Activated CD4-positive, alpha-beta T cell treated with anti-CD3 and anti-CD28 coated beads, Interleukin-2, Interleukin-6, amounts not matched to agents 100 ng/mL and 50 ng/mL, durations not matched to agents 16 hours and 8 hours (primary cell): ENCODE results near the gene DCANP1.
"Not testable (repeated sequence)": the region's sequence is repeated elsewhere in the genome, so short reads cannot be mapped to it uniquely, and the experiment has no call there.

Experiments used
- DNase-seq: peaks from one replicate; pipeline ENCODE4 v3.0.0-alpha.2; 2020

The DCANP1 gene, protein sequence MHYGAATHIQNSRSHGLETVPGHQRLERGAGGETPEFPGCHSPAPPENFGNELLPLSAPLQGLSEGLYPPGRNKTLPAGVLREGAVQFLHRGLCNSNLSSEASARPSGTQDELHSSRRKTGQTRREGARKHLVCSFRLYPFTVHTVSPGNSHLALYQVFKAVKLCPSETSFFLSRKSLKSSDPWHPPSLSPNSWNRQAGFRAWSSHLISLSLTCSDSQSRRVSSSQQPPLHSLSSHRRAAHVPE

DNA sequence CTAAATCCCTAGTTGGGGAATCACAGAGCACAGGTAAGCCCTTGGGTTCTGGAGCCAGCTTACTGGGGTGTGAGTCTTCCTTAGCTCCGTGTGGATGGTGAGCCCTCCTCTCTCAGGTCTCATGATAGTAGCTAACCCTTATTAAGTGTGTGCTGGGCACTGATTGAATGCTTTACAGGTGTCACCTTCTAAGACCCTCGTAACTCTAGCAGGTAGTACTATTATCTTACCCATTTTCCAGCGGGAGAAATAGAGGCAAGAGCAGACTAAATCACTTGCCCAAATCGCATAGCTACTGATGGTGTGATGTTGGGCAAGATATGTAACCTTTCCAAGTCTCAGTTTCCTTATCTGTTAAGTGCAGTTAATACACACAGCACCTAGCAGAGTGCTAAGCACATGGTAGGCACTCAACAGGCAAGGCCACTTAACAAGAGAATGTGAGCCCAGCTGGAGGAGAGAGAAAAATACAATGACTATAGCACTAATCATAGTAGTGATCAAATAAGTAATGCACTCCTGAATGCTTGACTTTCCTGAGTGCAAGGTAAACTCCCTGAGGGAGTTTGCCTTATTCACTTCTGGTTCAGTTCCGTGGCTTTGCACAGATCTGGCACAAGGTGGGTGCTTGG lies at the start of gene DCANP1:
DCANP1 (minus strand) TSS at position 51 of the 632 bp plus-strand sequence. CDS start 240 bp downstream, outside the sequence.
- no peak for DNase-seq

DNA sequence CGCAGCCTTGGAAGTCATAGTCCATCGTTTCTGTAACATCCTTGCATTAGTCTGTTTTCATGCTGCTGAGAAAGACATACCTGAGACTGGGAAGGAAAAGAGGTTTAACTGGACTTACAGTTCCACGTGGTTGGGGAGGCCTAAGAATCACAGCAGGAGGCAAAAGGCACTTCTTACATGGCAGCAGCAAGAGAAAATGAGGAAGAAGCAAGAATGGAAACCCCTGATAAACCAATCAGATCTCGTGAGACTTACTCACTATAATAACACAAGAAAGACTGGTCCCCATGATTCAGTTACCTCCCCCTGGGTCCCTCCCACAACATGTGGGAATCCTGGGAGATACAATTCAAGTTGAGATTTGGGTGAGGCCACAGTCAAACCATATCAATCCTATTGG lies 48.4 kb upstream of the DCANP1 start:
- DNase-seq, result not testable (repeated sequence)

DNA sequence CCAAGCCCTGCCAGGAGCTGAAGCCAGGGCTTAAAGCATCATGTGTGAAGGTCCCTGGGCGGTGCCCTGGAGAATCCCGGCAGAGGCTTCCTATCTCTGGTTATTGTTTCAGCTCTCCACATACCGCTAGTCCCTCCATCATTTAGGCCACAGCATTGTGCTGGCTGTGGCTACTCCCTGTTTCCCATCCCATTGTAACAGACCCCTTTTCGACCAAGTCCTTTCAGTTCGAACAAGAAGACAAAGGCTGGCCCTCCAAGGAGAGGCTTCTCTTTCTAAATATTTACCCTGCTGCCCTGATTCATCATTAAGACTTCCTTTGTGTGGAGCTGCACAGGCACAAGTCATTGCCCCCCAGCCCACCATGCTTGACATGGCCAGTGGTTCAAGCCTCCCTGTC lies 47.0 kb upstream of the DCANP1 start:
- DNase-seq, result no peak

DNA sequence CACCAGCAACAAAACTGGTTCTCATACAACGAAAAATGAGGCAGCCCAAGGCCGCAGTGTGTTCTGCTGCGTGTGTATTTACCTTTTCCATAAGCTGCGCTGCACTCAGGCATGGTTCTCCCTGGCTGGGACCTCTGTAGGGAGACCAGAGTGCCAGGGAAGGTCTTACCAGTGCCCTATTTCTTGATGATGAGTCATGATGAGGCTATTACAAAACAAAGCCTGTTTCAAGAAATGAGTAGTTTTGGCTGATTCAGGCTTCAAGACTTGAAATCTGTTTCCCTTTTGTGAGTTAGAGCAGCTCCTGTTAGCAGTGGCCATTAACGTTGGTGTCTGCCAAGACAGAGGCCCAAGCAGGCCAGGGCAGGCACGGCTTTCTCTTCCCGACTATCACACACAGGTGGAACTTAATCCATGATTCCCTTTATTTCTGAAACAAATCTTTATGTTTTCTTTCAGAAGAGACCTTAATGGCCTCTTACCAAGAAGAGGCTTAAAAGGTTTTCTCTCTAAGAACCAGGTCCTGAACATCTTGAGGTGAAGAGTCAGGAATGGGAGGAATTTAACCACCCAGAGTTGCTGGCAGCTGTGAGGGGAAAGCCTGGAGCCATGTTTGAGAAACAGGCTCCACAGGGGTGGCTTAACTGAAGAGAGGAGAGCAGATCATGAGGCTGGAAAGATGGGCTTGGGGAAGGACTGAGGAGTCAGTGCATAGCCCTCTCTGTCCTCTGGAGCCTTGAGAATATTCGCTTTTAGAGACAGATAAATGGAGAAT lies 46.4 kb upstream of the DCANP1 start:
- peak; percentile 58 for DNase-seq

DNA sequence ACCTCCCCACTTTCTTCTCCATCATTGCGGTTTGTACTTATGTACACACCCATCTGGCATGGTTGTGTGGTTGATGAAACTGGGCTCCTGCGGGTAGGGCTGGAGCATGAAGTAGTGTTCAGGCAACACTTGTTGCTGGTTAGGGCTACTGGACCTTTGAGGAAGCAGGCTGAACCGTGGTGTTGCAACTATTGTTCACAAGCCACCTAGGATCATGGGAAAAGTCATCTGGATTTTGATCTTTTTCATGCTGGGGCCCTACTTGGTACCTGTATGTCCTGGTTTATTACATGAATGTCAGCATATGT lies 45.1 kb upstream of the DCANP1 start:
- DNase-seq, result no peak

DNA sequence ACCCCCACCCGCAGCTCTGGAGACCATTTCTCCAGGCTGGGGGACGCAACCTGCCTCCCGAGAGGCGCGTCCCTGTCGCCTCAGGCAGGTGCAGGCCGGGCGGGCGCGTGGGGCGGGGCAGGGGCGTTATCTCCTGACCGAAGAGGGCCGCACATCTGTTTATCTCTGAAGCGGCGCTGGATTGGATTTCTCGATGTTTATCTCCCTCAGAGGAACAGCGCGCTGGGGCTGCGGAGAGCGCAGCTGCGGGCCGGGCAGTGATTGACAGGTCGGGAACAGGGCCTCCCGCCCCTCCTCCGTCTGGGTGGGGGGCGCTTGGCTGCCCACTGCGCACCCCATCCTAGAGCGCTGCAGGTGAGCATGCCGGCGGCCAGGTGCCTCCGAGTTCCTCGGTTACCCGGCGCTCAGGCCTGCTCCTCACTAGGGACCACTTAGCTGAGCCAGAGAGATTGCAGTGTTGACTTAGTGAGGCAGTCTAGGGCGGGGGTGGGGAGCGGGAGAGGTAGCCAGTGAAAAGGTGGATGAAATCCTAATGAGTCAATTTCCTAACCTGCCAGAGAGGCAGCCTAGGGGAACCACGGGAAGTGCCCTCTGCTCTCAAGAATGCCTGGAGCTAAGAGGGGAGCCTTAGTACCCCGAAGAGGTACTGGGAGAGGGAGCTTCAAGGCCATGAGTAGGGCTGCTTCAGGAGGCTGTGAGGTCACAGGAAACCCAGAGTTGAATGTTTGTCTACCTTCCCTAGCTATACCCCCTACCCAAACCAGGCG lies 44.6 kb upstream of the DCANP1 start:
- DNase-seq, result no peak

DNA sequence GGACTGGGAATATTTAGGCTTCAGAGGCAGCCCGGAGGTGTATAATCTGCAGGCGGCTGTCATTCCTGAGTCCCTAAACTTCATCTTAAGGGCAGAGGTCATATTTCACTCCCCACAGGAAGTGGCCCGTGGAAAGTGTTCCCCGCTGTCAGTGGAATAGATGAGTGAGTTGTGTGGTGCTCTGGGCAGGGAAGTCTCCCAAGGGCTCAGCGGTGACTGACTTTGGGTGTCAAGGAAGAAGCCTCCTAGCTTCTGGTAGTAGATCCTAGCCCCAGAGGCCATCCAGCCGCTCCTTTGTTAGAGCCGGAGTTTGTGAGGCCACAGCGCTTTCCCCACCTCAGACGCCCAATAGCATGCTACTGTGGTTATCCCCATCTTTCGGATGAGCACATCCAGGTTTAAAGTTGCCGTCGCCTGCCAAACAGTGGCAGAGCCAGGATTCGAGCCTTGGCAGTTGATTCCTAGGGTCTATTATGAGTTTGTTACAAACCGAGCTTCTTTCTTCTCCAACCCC lies 43.9 kb upstream of the DCANP1 start:
- no peak for DNase-seq

DNA sequence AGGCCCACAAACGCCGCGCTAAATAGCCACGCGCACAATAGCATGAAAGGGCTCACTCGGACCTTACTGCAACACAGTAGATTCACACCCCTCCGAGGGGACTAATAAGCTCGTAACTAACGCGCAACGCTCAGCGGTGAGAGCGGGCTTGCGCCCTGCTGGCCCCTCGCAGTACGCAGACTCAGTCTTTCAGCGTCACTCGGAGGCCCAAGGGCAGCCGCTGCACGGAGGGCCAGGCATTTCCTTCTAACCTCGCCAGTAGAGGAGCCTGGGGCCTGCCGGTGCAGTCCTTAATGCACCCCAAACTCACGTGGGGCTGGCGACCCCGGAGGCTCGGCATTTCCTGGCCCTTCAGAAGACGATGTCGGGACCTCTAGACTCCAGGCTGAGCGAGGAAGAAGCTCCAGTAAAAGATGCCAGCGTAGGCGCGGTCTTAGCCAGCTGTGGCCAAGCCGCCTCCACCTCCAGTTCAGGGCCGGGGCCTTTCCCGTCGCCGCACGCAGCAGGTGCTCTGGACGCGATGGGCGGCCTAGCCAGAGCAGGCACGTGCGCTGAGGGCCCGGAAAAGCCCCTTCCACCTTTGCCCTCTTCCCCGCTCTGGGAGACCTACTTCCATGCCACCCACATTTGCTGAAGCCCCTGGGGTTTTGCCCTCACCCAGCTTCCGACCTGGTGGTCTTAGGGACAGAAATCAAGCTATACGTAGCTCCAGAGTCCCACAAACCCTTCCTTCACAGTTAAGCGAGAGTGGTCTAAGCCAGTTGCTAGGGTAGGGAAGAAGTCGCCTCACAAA lies 43.3 kb upstream of the DCANP1 start:
- DNase-seq, result no peak

DNA sequence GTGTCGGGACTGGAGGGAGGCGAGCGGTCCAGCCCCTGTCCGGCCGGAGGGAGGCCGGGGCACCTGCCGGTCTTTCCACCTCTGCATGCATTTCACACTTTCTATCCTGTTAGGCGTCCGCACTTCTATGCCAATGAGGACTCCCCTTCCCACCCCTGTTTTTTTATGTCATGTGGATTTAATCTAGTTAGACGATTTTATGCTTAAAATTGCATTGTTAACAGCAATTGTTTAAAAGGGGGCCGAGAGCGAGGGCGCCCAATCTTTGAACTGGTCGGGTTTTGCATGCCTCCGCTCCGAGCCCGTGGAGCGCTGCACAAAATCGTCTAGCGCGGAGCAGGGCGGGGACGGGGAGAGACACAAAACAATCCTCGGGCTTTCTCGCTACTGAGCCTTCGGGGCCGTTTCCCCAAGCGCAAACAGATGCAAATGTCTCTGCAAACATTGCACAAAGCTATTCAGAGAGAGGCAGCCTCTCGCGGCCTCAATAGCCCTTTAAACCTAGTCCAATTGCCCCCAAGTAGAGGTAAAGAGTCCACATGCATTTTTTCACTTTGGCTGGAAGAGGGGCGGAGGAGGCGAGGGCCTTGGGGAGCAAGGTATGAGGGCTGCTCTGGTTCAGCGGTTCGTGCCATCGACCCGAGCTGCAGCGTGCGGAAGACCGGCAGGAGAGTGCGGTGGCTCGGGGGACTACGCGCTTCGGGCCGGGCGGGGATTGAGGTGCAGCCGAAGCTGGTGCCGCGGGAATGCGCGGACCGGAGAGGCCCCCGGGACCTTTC lies 42.5 kb upstream of the DCANP1 start:
- DNase-seq, result no peak

DNA sequence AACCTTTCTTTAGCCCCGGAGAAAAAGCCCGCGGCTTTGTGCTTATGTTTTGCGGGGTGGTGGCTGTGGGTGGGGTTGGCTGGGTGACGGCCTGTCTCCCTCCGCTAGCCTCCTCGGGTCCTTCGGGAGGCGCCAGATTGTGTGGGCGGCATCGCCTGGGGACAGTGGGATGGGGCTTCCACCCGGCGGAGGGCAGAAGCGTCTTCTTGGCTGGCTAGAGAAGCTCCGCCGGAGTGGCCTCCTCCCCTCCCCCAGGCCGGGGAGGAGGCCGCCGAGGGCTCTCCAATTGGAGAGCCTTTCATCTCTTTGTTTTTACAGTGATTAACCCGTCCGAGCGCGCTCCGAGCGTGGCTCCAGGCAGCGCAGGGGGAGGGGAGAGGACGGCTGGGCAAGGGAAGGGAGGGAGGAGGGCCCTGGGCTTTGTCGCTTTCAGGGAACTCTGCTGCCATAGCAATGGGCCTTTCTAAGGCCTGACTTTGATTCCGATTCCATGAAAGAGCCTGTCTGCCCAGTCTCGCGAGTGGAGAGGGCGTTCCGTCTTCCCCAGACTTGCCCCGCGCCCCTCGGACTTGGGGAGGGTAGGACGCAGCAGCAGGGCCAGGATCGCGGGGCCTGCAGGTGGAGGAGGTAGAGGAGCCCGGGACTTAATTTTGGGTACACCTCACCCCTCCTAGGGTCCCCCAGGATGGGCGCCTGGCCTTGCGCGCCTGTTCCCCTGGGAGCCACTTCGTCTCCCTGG lies 41.7 kb upstream of the DCANP1 start:
- DNase-seq, result no peak

DNA sequence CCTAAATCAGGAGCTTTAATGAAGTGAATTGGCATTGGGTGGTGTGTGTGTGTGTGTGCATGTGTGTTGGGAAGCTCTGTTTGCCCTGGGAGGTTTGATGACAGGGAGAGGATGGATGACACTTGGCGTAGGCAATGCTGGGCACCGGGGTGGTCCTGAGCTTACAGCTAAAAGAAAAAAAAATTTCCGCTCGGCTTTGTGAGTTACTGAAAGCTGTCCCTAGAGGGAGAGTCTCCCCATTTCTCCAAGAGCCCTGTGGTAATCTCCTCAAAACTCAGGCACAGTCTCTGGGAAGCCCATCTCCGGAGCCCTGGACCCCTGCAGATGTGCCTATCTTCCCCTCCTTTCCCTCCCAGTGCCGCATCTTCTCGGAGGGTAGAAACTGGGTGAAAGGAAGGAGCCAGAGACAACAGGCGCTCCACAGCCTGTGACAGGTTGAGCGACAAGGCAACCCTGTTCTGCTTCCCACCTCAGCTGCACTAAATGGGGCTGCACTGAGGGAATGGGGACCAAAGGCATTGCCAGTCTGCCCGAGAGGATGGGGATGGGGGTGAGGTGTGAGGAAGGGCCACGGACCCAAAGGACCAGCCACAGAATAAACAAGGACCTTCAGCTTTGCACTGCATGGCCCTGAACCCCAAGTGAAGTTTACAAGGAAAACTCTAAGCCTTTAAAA lies 40.8 kb upstream of the DCANP1 start:
- no peak for DNase-seq

DNA sequence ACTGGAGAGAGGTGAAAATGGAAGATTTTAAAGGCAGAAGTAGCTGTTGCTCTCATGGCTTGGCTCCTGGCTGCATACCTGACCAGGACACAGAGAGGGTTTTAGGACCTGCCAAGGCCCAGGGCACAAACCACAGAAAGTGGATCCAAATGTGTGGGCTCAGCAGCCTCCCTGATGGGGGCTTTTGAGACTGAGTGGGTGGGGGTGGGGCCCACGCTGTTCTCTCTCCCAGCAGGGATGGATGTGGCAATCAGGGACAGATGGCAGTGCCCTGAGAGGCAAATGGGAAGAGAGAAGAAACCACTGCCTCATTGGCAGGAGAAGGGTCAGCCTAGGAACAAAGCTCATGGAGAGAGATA lies 39.9 kb upstream of the DCANP1 start:
- DNase-seq, result no peak

DNA sequence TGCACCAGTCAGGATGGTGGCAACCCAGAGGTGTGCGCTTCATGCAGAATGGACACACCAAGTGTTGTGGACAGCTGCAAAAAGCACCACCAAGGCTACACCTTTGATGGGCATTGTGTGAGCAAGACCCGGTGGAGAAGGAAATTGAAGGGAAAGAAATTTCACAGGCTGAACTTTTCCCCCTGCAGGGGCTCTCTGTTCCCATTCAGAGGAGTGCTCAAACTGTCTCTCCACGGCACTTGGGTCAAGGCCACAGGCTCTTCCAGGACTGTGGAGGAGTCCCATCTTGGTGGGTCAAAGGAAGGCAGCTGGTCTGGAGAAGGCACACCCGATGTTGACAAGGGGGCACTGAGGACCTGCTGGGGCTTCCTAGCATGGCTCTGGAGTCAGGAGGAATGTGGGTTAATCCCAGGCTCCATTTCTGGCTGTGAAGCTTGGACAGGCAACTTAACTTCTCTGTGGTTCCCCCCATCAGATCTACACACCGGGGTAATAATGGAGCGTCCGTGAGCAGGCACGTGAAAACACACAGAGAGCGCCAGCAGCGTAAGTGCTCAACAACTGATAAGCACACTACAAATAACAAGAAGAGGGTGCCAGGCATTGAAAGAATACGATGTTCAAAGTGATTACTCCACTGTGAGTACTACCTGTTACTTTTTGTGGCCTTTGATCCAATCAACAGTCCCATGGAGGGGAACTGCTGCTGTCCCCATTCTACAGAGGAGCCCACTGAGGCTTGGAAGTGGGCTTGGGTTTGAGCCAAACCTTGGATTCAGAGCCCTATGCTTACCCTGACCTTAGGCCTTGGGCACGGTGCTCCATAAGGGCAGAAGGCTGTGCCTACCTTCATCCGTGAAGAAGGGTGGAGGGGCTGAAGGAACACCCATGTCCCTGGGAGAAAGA lies 39.2 kb upstream of the DCANP1 start:
- DNase-seq, result no peak

DNA sequence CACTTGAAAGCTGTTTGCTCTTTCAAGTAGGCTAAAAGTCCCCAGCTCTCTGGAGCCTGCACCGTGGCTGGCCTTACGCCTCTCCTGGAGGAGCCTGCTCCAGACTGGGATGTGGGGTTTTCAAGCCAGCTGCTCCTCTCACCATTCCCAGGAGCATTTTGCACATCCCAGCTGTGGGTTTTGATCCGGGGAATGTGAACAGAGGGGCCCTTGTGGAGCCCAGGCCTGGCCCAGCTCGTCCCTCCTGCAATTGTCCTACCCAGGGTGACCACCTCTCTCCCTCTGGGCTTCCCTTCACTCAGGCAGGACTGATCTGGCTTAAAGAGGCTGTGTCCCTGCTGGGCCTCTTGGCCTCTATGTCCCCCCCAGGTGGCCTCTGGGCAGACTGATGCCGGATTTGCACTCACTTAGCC lies 37.5 kb upstream of the DCANP1 start:
- no peak for DNase-seq

DNA sequence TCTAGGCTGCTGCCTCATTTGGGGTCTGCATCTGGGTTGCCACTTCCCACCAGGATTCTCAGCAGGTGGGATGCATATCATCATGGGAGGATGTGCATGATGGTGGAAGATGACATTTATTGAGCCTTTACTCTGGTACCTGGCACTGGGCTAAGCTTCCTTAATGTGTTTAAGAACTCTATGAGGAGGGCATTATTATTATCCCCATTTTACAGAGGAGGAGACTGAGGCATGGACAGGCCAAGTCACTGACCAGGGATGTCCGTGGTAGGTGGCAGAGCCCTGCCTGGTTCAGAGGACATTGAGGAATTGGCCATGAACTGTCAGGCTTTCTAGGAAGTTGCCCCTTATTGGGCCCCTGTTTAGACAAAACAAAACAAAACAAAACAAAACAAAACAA lies 36.1 kb upstream of the DCANP1 start:
- DNase-seq, result no peak

DNA sequence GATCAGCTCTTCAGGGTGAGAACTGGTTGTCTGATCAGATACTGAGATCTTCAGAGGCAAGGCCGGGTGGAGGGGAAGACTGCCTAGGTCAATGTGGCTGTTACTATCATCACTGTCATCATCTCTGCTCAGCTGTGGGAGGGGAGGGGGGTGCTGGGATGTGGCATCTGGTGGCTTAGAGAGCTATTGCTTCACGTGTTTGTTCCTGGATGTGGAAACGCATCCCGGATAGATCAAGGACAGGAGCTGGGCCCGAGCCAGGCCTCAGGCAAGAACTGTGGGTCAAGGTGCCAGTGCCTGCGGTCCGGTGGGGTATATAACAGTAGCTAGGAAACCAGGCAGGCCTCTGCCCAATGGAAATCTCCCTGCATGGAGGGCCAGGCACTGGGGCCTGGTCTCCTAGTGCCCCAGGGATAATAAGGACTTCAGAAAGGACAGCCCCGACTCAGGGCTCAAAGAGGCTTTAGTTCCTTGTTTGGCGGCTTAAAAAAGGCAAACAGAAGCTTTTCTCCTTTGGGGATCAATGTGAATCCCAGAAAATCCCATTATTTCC lies 35.3 kb upstream of the DCANP1 start:
- DNase-seq, result no peak

DNA sequence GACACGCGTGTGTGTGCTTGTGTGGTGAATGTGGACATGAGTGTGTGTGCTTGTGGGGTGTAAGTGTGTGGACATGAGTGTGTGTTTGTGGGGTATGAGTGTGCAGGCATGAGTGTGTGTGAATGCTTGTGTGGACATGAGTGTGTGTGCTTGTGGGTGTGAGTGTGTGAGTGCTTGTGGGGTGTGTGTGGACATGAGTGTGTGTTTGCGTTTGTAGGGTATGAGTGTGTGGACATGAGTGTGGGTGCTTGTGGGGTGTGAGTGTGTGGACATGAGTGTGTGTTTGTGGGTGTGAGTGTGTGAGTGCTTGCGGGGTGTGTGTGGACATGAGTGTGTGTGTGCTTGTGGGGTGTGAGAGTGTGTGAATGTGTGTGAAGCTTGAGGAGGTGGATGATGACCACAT lies 34.8 kb upstream of the DCANP1 start:
- DNase-seq, result no peak

DNA sequence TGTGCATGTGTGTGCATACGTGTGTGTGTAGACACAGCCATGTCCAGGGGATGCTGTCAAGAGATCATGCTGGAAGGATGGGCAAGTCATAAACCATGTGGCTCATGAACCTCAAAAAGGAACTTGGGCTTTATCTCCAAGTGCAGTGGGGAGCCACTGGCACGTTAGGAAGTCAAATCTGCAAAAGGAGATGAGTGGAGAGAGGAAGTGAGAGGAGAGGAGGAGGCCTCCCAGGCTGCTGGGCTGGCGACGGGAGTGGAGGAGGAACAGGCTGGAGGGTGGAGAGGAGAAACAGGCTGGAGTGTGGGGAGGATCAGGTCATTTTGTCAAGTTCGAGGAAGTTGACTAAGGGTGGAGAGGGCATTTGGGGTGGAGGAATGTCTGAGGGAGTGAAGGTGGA lies 34.2 kb upstream of the DCANP1 start:
- no peak for DNase-seq

DNA sequence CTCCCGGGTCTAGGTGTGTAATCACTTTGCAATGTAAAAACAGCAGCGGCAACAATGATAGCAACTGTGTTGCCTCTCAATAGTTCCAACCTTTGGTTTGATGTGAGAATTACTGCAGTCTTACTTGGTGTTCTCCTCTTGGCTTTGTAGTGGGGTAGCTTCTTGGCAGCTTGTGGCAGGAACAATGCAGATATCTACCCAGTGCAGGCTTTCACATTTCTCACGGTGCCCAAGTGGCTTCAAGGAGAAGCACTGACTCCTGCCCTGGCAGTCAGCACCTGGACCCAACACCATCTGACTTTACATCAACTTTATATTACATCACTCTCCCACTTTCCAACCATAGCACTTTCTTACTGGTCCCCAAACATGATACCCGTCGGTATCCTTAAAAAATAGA lies 33.4 kb upstream of the DCANP1 start:
- no peak for DNase-seq
